ENCODE measurements around the gene KCNK16. TPM values are rescaled to one million over a fixed set of nuclear protein-coding genes. Genes with fewer than 3 reads are reported as not detected.

The KCNK16 gene
- total and polyA plus RNA-seq, 2 of the 8 experiments (the other 6 are each of a cell fraction or from before 2014, with no cell fraction given), result not detected

- TF ChIP-seq, protein P1, sequence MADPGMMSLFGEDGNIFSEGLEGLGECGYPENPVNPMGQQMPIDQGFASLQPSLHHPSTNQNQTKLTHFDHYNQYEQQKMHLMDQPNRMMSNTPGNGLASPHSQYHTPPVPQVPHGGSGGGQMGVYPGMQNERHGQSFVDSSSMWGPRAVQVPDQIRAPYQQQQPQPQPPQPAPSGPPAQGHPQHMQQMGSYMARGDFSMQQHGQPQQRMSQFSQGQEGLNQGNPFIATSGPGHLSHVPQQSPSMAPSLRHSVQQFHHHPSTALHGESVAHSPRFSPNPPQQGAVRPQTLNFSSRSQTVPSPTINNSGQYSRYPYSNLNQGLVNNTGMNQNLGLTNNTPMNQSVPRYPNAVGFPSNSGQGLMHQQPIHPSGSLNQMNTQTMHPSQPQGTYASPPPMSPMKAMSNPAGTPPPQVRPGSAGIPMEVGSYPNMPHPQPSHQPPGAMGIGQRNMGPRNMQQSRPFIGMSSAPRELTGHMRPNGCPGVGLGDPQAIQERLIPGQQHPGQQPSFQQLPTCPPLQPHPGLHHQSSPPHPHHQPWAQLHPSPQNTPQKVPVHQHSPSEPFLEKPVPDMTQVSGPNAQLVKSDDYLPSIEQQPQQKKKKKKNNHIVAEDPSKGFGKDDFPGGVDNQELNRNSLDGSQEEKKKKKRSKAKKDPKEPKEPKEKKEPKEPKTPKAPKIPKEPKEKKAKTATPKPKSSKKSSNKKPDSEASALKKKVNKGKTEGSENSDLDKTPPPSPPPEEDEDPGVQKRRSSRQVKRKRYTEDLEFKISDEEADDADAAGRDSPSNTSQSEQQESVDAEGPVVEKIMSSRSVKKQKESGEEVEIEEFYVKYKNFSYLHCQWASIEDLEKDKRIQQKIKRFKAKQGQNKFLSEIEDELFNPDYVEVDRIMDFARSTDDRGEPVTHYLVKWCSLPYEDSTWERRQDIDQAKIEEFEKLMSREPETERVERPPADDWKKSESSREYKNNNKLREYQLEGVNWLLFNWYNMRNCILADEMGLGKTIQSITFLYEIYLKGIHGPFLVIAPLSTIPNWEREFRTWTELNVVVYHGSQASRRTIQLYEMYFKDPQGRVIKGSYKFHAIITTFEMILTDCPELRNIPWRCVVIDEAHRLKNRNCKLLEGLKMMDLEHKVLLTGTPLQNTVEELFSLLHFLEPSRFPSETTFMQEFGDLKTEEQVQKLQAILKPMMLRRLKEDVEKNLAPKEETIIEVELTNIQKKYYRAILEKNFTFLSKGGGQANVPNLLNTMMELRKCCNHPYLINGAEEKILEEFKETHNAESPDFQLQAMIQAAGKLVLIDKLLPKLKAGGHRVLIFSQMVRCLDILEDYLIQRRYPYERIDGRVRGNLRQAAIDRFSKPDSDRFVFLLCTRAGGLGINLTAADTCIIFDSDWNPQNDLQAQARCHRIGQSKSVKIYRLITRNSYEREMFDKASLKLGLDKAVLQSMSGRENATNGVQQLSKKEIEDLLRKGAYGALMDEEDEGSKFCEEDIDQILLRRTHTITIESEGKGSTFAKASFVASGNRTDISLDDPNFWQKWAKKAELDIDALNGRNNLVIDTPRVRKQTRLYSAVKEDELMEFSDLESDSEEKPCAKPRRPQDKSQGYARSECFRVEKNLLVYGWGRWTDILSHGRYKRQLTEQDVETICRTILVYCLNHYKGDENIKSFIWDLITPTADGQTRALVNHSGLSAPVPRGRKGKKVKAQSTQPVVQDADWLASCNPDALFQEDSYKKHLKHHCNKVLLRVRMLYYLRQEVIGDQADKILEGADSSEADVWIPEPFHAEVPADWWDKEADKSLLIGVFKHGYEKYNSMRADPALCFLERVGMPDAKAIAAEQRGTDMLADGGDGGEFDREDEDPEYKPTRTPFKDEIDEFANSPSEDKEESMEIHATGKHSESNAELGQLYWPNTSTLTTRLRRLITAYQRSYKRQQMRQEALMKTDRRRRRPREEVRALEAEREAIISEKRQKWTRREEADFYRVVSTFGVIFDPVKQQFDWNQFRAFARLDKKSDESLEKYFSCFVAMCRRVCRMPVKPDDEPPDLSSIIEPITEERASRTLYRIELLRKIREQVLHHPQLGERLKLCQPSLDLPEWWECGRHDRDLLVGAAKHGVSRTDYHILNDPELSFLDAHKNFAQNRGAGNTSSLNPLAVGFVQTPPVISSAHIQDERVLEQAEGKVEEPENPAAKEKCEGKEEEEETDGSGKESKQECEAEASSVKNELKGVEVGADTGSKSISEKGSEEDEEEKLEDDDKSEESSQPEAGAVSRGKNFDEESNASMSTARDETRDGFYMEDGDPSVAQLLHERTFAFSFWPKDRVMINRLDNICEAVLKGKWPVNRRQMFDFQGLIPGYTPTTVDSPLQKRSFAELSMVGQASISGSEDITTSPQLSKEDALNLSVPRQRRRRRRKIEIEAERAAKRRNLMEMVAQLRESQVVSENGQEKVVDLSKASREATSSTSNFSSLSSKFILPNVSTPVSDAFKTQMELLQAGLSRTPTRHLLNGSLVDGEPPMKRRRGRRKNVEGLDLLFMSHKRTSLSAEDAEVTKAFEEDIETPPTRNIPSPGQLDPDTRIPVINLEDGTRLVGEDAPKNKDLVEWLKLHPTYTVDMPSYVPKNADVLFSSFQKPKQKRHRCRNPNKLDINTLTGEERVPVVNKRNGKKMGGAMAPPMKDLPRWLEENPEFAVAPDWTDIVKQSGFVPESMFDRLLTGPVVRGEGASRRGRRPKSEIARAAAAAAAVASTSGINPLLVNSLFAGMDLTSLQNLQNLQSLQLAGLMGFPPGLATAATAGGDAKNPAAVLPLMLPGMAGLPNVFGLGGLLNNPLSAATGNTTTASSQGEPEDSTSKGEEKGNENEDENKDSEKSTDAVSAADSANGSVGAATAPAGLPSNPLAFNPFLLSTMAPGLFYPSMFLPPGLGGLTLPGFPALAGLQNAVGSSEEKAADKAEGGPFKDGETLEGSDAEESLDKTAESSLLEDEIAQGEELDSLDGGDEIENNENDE (IDR thresholded peaks at IDR 0.05; ENCODE audit: insufficient replicate concordance, low read length), result no peak
- TF ChIP-seq TAF7 (optimal IDR thresholded peaks at IDR 0.05; ENCODE audit: borderline replicate concordance, low read depth, low read length), result no peak
- no peak for TF ChIP-seq KDM5A (IDR thresholded peaks at IDR 0.05; ENCODE audit: low read length)
- TF ChIP-seq EZH2 (IDR thresholded peaks at IDR 0.05; ENCODE audit: low read depth, low read length, severe bottlenecking), result no peak
- TF ChIP-seq CBX5 (IDR thresholded peaks at IDR 0.05; ENCODE audit: low read depth, low read length), result no peak
- no peak for TF ChIP-seq BRCA1 (IDR thresholded peaks at IDR 0.05; ENCODE audit: low read depth, low read length)
- TF ChIP-seq ZNF274 (IDR thresholded peaks at IDR 0.05; ENCODE audit: borderline replicate concordance, extremely low read depth, low read length), result no peak
- TF ChIP-seq CTBP2 (IDR thresholded peaks at IDR 0.05; ENCODE audit: borderline replicate concordance, insufficient read depth, insufficient read length, low read length), result no peak
- no peak for TF ChIP-seq SIN3A (conservative IDR thresholded peaks at IDR 0.05 in 1 of 2, IDR thresholded peaks at IDR 0.05 in 1 of 2; ENCODE audit: low read depth in 1 of 2, low read length in 2 of 2)
- TF ChIP-seq RBBP5 (IDR thresholded peaks at IDR 0.05; ENCODE audit: borderline replicate concordance, low read depth, low read length), result no peak
- no peak for TF ChIP-seq TEAD4 (IDR thresholded peaks at IDR 0.05; ENCODE audit: low read depth, low read length)
These were observed 48.0 kb downstream of the KCNK16 start (continued) for GRCh38 chr6:39274471-39274870.
